Suprapubic skin (tissue), 3 donors: ENCODE measurements around the gene KCNT1.

Experiments used
- CTCF ChIP-seq, 2 donors: fragments of 200-600 bp in 1 of 2; fragments of 450-650 bp in 1 of 2; sonication (generic) in 1 of 2; IDR thresholded peaks; one replicate each; pipeline ENCODE4 v1.5.1; 2016 to 2019; ENCODE audit warnings: antibody characterized with exemption in 2 of 2, mild to moderate bottlenecking in 1 of 2, moderate library complexity in 1 of 2
- POLR2AphosphoS5 ChIP-seq, 3 donors: sonication (generic); formaldehyde crosslinking; IDR thresholded peaks; one replicate each; pipeline ENCODE4 v1.6.1; 2017; ENCODE audit warnings: antibody characterized with exemption in 3 of 3

- TF ChIP-seq POLR2AphosphoS5 (IDR thresholded peaks at IDR 0.05) (no peak), CTCF (IDR thresholded peaks at IDR 0.05) (no peak)
Observed at GRCh38 chr9:135835131-135835530, 133.1 kb downstream of the KCNT1 start.
